HG02610 (cell line): Measurements from ENCODE around the gene OR6N1.

Experiments
- ATAC-seq: cut with Tn5 transposase; IDR thresholded peaks from one replicate; pipeline ENCODE4 v1.9.1; 2021; ENCODE audit warnings: mild to moderate bottlenecking, moderate library complexity; ENCODE audit not compliant: unreplicated experiment

Gene OR6N1

DNA sequence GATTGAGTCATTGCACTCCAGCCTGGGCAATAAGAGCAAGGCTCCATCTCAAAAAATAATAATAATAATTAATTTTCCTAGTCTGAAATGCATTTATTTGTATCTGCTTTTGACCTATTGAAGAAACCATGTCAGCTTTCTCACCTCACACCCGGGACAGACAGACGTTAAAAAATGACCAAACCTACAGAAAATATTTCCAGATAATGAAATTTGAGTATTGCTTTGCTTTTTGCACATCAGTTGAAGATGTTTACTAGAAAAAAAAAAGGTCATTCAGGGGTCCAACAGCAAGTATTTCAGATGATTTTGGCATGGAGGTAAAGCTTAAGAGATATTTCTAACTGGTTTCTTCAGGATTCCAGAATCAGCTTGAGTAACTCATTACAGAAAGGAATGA is 17.6 kb downstream of the OR6N1 start, which contains the start of gene OR6K6:
Gene OR6K6 (plus strand): TSS at position 301 of the 400 bp plus-strand sequence. CDS start 168 bp downstream, outside the sequence.
- no peak for ATAC-seq

DNA sequence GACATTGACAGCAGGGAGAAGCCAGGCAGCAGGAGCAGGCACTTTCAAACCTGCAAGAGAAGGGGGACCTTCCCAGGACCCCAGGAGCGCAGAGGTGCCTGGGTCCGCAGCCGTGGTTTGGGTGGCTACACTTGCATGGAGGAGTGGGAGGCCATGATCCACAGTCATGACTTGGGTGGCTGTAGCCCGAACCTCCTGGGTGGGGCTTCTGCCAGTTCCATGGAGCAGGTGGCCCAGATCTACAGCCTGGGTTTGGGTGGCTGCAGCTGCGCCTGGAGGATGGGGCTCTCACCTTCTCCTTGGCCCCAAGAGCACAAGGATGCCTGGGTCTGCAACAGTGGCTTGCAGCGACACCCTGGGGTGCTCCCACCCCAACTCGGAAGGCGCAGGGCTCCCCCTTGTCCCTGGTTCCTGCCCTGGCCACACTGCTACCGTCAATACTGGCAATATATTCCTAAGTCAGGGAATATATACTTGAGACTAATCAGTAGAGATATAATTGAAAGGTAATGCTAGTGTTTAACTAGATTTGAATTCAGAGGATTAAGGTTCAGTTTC is 19.8 kb downstream of the OR6N1 start:
- no peak for ATAC-seq

- ATAC-seq: no peak
Measured at GRCh38 chr1:158735848-158736247, 36.1 kb downstream of the OR6N1 start.

DNA sequence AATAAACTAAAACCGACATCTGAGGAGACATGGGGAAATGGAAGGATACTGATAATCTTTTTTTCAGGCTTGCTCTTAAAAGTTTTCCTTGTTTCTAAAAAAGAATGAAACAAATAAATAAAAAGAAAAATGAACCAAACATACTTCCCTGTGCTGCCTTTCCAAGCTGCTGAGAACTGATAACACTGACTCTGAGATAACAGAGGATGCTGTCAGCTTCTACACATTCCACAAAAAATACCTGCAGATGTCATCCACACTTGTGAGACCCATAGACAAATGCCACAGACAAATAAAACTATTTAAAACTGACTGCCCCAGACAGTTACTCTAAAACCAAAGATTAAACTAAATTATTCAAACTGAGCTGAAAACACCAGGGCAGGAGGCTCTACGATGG is 39.5 kb downstream of the OR6N1 start:
- no peak for ATAC-seq

- ATAC-seq: no peak
Measured at GRCh38 chr1:158731707-158732106, 40.3 kb downstream of the OR6N1 start.

GRCh38 chr1:158730453-158730852 is 41.5 kb downstream of the OR6N1 start:
- ATAC-seq: no peak

DNA sequence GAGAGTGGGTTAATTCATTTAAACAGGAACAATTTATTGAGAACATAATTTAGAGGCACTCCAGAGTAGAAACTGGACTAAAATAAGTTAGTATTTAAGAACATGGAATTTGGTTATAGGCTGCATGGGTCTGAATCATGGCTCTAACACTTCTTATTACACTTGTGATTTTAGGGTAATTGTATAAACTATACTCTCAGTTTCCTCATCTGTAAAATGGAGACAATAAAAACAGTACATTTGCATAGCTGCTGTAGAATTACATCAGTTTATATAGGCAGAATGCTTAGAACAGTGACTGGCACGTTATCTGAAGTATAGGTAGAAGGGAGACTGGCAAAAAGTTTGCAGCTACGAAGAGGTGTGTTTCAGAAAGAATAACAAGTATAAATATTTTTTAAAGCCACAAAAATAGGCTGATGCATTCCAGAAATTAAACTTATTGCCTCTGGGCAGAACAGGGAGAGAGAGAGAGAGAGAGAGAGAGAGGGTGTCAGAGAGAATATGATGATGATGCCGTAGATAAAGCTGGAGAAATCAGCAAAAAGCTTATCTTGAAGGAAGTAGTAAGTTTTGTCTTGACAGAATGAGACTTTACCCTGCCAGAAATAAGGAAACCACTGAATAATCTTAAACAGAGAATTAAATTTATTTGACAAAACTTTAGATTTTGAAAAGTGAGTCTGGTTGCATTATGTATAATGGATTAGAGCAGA is 43.3 kb downstream of the OR6N1 start:
- ATAC-seq: no peak

DNA sequence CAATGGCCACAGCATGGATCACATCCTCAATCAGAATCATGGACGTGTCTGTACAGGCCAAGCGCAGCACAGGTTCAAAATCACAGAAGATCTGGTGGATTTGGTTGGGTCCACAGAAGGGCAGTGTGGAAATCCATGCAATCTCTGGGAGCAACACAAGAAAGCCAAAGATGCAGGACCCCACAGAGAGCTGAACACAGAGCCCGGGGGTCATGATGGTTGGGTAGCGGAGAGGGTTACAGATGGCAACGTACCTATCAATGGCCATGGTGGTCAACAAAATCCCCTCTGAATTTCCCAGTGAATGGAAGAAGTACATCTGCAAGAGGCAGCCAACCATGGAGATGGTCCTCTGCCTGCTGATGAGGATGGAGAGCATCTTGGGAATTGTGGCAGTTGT is 47.6 kb downstream of the OR6N1 start:
- ATAC-seq: no peak

- ATAC-seq: no peak
Measured at GRCh38 chr1:158720620-158721019, 51.4 kb downstream of the OR6N1 start, which contains the start of gene OR6K3. Gene OR6K3 (minus strand): TSS chr1:158720720. CDS start chr1:158718115, 2,605 bp downstream.

GRCh38 chr1:158719664-158720063 is 52.3 kb downstream of the OR6N1 start:
- ATAC-seq: no peak

GRCh38 chr1:158717344-158717743 is 54.7 kb downstream of the OR6N1 start:
- no peak for ATAC-seq

DNA sequence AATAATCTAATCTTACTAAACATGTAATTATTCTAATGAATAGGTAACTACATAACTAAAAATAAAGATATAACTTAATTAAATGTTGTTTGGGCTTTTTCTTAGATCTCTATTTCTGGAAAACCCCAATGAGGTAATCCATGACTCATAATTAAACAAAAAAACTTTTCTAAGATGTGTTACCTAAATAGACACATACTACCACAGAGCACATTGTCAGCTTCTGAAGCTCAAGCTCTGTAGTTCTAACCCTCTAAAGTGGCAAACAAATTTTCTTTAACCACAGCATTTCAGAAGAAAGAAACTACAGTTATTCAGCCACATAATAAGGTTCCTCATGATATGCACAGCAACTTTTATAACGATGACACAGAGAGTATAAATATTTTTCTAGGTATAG is 55.7 kb downstream of the OR6N1 start:
- peak; percentile 91 for ATAC-seq

- no peak for ATAC-seq
Measured at GRCh38 chr1:158714754-158715153, 57.2 kb downstream of the OR6N1 start.
